Pulmonary artery endothelial cell (primary cell): ENCODE measurements around the gene ORM1. TPM values are rescaled to one million over a fixed set of nuclear protein-coding genes. Genes with fewer than 3 reads are reported as not detected.
"Not testable (repeated sequence)": the region's sequence is repeated elsewhere in the genome, so short reads cannot be mapped to it uniquely, and the experiment has no call there.

Source experiments
- DNase-seq: peaks from one replicate; pipeline ENCODE4 v3.0.0-alpha.2; 2011; ENCODE audit warnings: low read depth, low spot score
- total RNA-seq: library from RNA; depleted of rRNA; stranded (reverse); fragments of >200 nt; gene quantifications from 2 replicates; pipeline ENCODE4 v1.2.3, GENCODE V29; 2014

Gene ORM1
- total RNA-seq, 1 donor from 2014 or later, result not detected

- no peak for DNase-seq
These were observed 18.3 kb upstream of the ORM1 start for GRCh38 chr9:114304416-114305188.

GRCh38 chr9:114307899-114308267 is 15.0 kb upstream of the ORM1 start:
- no peak for DNase-seq

GRCh38 chr9:114308361-114308950 is 14.4 kb upstream of the ORM1 start:
- DNase-seq, result no peak

GRCh38 chr9:114309096-114309495 is 13.8 kb upstream of the ORM1 start:
- no peak for DNase-seq

GRCh38 chr9:114310471-114311450 is 12.1 kb upstream of the ORM1 start:
- DNase-seq, result no peak

- no peak for DNase-seq
These were observed 11.1 kb upstream of the ORM1 start for GRCh38 chr9:114311571-114312512.

GRCh38 chr9:114312513-114312875 is 10.4 kb upstream of the ORM1 start:
- DNase-seq, result no peak

- DNase-seq, result no peak
These were observed 9.7 kb upstream of the ORM1 start for GRCh38 chr9:114313186-114313585.

DNA sequence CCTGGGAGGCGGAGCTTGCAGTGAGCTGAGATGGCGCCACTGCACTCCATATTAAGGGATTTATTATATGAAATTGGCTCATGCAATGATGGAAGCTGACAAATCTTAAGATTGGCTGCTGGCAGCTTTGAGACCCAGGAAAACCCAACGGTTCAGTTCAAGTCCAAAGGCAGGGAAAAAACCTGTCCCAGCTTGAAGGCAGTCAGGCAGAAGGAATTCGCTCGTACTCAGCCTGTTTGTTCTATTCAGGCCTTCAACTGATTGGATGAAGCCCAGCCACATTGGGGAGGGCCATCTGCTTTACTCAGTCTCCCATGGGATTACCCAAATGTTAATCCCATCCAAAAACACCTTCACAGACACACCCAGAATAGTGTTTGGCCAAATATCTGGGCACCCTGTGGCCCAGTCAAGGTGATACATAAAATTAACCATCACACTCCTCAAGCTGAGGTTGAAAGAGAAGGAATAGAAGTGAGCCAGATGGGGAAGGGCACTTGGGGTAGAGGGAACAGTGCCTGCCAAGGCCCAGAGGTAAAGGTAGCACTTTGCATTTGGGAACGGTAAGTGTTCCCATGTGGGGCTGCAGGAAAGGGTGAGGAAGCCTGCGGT is 8.5 kb upstream of the ORM1 start:
- DNase-seq, result no peak

- DNase-seq, result no peak
These were observed 7.8 kb upstream of the ORM1 start for GRCh38 chr9:114314881-114315722.

GRCh38 chr9:114315723-114316363 is 7.1 kb upstream of the ORM1 start:
- DNase-seq, result no peak

DNA sequence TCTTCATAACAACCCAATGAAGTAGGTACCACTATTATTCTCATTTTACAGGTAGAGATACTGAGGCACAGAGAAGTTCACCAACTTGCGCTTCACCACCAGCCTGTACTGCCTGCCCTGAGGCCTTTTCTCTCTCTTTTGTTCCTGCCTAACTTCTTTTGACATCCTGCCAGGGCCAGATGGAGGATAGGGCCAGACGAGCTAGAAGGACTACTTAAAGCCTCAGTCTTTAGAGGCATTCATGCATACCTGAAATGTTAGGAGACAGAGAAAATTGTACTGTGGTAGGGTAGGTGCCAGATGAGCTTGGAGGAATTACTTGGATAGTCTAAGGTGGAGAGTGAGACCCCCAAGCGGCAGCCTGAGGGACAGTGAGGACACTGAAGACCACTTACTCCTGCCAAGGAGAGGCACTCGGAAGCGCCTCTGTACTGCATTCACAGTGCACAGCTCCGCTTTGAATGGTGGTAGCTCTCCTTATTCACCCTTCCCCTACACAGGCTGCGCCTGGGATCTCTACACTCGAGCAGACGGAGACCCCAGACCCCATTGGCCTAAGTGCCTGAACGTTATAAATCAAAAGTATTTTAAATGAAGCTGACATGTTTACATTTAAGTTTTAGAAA is 6.2 kb upstream of the ORM1 start:
- DNase-seq, result no peak

DNA sequence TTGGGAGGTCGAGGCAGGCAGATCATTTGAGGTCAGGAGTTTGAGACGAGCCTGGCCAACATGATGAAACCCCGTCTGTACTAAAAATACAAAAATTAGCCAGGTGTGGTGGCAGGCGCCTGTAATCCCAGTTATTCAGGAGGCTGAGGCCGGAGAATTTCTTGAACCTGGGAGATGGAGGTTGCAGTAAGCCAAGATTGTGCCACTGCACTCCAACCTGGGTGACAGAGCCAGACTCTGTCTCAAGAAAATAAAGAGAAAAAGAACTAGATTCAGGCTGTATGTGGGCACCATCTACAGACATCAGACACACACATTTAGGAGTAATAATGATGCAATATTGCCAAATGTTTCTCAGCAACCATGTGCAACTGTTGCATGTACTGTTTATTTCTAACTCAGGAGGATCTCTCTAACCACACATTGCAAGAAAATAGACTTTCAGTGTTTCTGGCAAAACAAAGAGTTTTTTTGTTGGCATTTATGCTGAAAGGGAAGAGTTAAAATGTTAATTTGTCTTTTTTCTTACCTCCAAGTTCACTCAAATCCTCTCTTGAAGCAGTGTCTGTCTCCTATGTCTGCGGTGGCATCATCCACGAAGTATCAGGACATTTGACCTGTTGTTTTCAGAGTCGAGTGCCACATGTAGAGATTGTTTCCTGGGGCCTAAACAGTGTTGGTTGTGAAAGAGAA is 5.1 kb upstream of the ORM1 start:
- DNase-seq, result no peak

DNA sequence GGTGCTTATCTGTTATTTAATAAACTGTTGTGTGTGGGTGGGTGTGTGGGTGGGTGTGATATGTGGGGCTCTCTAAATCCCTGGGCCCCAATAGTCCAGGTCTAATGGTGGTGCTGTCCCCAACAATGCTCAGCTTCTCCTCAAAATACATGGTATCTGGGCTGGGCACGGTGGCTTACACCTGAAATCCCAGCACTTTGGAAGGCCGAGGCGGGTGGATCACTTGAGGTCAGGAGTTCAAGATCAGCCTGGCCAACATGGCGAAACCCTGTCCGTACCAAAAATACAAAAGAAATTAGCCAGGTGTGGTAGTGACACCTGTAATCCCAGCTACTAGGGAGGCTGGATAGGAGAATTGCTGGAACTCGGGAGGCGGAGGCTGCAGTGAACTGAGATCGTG is 4.5 kb upstream of the ORM1 start:
- no peak for DNase-seq

GRCh38 chr9:114319147-114319546 is 3.8 kb upstream of the ORM1 start:
- no peak for DNase-seq

DNA sequence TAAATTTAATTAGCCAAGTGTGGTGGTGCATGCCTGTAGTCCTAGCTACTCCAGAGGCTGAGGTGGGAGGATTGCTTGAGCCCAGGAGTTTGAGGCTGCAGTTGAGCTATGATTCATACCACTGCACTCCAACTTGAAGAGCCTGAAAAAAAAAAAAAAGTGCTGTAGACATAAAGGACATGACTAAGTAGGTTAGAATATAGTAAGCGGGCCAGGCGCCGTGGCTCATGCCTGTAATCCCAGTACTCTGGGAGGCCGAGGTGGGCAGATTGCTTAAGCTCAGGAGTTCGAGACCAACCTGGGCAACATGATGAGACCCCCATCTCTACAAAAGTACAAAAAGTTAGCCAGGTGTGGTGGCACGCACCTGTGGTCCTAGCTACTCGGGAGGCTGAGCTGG is 2.2 kb upstream of the ORM1 start:
- not testable (repeated sequence) for DNase-seq

DNA sequence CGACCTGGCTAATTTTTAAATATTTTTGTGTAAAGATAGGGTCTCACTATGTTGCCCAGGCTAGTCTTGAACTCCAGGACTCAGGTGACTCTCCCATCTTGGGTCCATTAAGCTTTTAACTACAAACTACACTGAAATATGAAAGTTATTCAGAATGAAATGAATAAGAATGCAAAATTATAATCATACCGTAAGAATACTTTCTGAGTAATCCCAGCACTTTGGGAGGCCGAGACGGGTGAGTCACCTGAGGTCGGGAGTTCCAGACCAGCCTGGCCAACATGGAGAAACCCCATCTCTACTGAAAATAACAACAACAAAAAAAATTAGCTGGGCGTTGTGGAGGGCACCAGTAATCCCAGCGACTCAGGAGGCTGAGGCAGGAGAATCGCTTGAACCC is 1.1 kb upstream of the ORM1 start:
- no peak for DNase-seq

- not testable (repeated sequence) for DNase-seq
These were observed 609 bp upstream of the ORM1 start for GRCh38 chr9:114322160-114322818.
